B cell (primary cell): ENCODE data around the gene LEMD1. TPM values are rescaled to one million over a fixed set of nuclear protein-coding genes. Genes with fewer than 3 reads are reported as not detected.
A peak's percentile ranks its signal among the peaks of the same experiment; 100 is the strongest.

Experiments
- ATAC-seq: fragments of 200-7000 bp; cut with Tn5 transposase; one replicate; pipeline ENCODE4 v1.10.0; 2021; ENCODE audit warnings: low read depth, mild to moderate bottlenecking, moderate number of reproducible peaks, moderate library complexity
- CTCF ChIA-PET: fragments of 350-600 bp; sonication (Branson Sonifier 250); formaldehyde crosslinking; loops from one replicate; lab custom pipeline; 2021; ENCODE audit warnings: antibody characterized with exemption, inconsistent platforms; lab: Charles Lee
- POLR2A ChIA-PET: fragments of 350-600 bp; sonication (Branson Sonifier 250); formaldehyde crosslinking; loops from one replicate; lab custom pipeline; 2021; ENCODE audit warnings: antibody characterized with exemption; lab: Charles Lee
- DNase-seq: peaks from one replicate; pipeline ENCODE4 v3.0.0; 2013
- H2AFZ ChIP-seq: 2 replicates; pipeline ENCODE4 v1.6.1; 2012; ENCODE audit warnings: mild to moderate bottlenecking, low read depth, low read length; ENCODE audit not compliant: insufficient read depth, poor library complexity, severe bottlenecking
- H3K27ac ChIP-seq, 2 donors: 1 replicate in 1 of 2; 2 replicates in 1 of 2; pipeline ENCODE4 v1.5.1; 2012 to 2013; ENCODE audit warnings: low read length in 2 of 2, mild to moderate bottlenecking in 2 of 2, moderate library complexity in 1 of 2
- H3K27me3 ChIP-seq, 4 experiments: fragments of 200-600 bp in 1 of 4; sonication (generic) in 1 of 4; replicated peaks in 1 of 4; 1 replicate in 2 of 4; 2 replicates in 2 of 4; pipeline versions ENCODE4 v1.6.1 to v1.7.0; 2013 to 2016; ENCODE audit warnings: low read length in 3 of 4, mild to moderate bottlenecking in 2 of 4, mixed read lengths in 1 of 4, moderate library complexity in 1 of 4; ENCODE audit not compliant: insufficient read depth in 4 of 4, control insufficient read depth in 3 of 4; ENCODE audit errors: control extremely low read depth in 1 of 4
- H3K36me3 ChIP-seq, 2 experiments: replicated peaks in 1 of 2; 1 replicate in 1 of 2; 2 replicates in 1 of 2; pipeline versions ENCODE4 v1.6.1 to v1.7.1; 2013; ENCODE audit warnings: low read length in 1 of 2; ENCODE audit not compliant: insufficient read depth in 2 of 2, control insufficient read depth in 1 of 2; ENCODE audit errors: control extremely low read depth in 1 of 2, extremely low read depth in 1 of 2
- H3K4me1 ChIP-seq, 2 donors: fragments of 200-600 bp in 1 of 2; sonication (generic) in 1 of 2; 1 replicate in 1 of 2; 2 replicates in 1 of 2; pipeline versions ENCODE4 v1.5.1 to v1.6.1; 2013 to 2017; ENCODE audit warnings: low read length in 2 of 2; ENCODE audit not compliant: control insufficient read depth in 2 of 2, insufficient read depth in 2 of 2
- H3K4me2 ChIP-seq: replicated peaks from 2 replicates; pipeline ENCODE3; 2012; ENCODE audit warnings: mild to moderate bottlenecking, low read depth, low read length; ENCODE audit not compliant: poor library complexity, severe bottlenecking
- H3K4me3 ChIP-seq, 5 experiments: fragments of 200-600 bp in 1 of 5; sonication (generic) in 1 of 5; 1 replicate in 3 of 5; 2 replicates in 2 of 5; pipeline versions ENCODE4 v1.5.1 to v1.7.0; 2011 to 2016; ENCODE audit warnings: low read length in 4 of 5, mild to moderate bottlenecking in 4 of 5, low read depth in 2 of 5, control low read depth in 1 of 5, moderate library complexity in 1 of 5; ENCODE audit not compliant: insufficient read depth in 1 of 5; ENCODE audit errors: control extremely low read depth in 1 of 5, extremely low read depth in 1 of 5
- H3K79me2 ChIP-seq: fragments of 200-600 bp; sonication (generic); one replicate; pipeline ENCODE4 v1.6.0; 2016; ENCODE audit warnings: low read length; ENCODE audit not compliant: control insufficient read depth, insufficient read depth
- H3K9ac ChIP-seq: fragments of 200-600 bp; sonication (generic); 2 replicates; pipeline ENCODE4 v1.6.1; 2017; ENCODE audit warnings: mild to moderate bottlenecking, low read length, moderate library complexity
- H3K9me3 ChIP-seq, 3 donors: one replicate each; pipeline versions ENCODE4 v1.6.1 to v1.7.1; 2013; ENCODE audit warnings: low read length in 2 of 3; ENCODE audit not compliant: control insufficient read depth in 2 of 3, insufficient read depth in 1 of 3; ENCODE audit errors: control extremely low read depth in 1 of 3
- H4K20me1 ChIP-seq: 2 replicates; pipeline ENCODE4 v1.6.0; 2012; ENCODE audit warnings: mild to moderate bottlenecking, low read length; ENCODE audit not compliant: insufficient read depth, control insufficient read depth, poor library complexity, severe bottlenecking
- H3K27ac Mint-ChIP-seq: one replicate; pipeline ENCODE4 v1.8.0; 2021; ENCODE audit warnings: mixed read lengths
- H3K27me3 Mint-ChIP-seq: one replicate; pipeline ENCODE4 v1.8.0; 2021; ENCODE audit warnings: mixed read lengths
- H3K4me1 Mint-ChIP-seq: one replicate; pipeline ENCODE4 v1.8.0; 2021; ENCODE audit warnings: mixed read lengths
- H3K4me3 Mint-ChIP-seq: one replicate; pipeline ENCODE4 v1.8.0; 2021; ENCODE audit warnings: mixed read lengths
- H3K9me3 Mint-ChIP-seq: one replicate; pipeline ENCODE4 v1.8.0; 2022; ENCODE audit warnings: mixed read lengths; ENCODE audit not compliant: insufficient read depth
- CTCF ChIP-seq: fragments of 200-600 bp; IDR thresholded peaks from one replicate; pipeline ENCODE4 v1.8.0; 2022; ENCODE audit warnings: antibody characterized with exemption, mild to moderate bottlenecking
- EZH2 ChIP-seq: IDR thresholded peaks from 2 replicates; pipeline ENCODE4 v1.6.1; 2012; ENCODE audit warnings: borderline replicate concordance, low read depth, mild to moderate bottlenecking, moderate library complexity, low read length; ENCODE audit not compliant: insufficient read depth, poor library complexity, severe bottlenecking
- WGBS: methylation state at CpG from one replicate; pipeline ENCODE4 v1.1.5; 2013; ENCODE audit warnings: missing lambda C conversion rate; ENCODE audit not compliant: insufficient coverage; 5-methylcytosine and 5-hydroxymethylcytosine counted together
- intact Hi-C: fragments of 100-400 bp; cut with micrococcal nuclease; formaldehyde crosslinking; loops from one replicate; pipeline ENCODE4 v1.10.0; 2022
- polyA plus RNA-seq: library from polyadenylated mRNA; depleted of rRNA; stranded (reverse); fragments of >200 nt; gene quantifications from 2 replicates; pipeline ENCODE4 v1.2.3, GENCODE V29; 2012
- total RNA-seq, 2 donors: library from RNA; stranded (reverse); fragments of 120-200 nt in 1 of 2; gene quantifications; 1 replicate in 1 of 2; 2 replicates in 1 of 2; pipeline versions ENCODE4 v1.2.3 to v1.2.4, GENCODE V29; 2013 to 2022

Gene LEMD1
- total and polyA plus RNA-seq, 2 donors (not counting 1 experiment from before 2014, with no cell fraction given): 0.57 TPM; not detected in 1

- Mint-ChIP-seq H3K4me3 (no peak overlapping the region), H3K27me3 (peaks cover 8% of the 10 kb centered on the region), H3K27ac (no peak overlapping the region), H3K9me3 (no peaks in the 10 kb centered on the region), H3K4me1 (peaks cover 62% of the 10 kb centered on the region)
- peaks cover 51 to 58% of the 10 kb centered on the region in 2 donors for H3K4me1 ChIP-seq
- no peak overlapping the region for H3K27ac ChIP-seq
- H3K4me2 ChIP-seq: no peak overlapping the region
- peak; percentile 3 for DNase-seq
- no peak overlapping the region for H3K4me3 ChIP-seq
- H3K9ac ChIP-seq: no peak overlapping the region
- POLR2A ChIA-PET: no interaction called here
- peaks cover 0 to 20% (median 10%) of the 10 kb centered on the region in 4 experiments for H3K27me3 ChIP-seq
- H3K36me3 ChIP-seq: no peaks in the 10 kb centered on the region
- 85% methylated on average over 8 of the region's 10 CpGs for WGBS
- no peak overlapping the region for H2AFZ ChIP-seq
- H3K79me2 ChIP-seq: no peaks in the 10 kb centered on the region
- peaks cover 0 to 16% (median 0%) of the 10 kb centered on the region in 3 donors for H3K9me3 ChIP-seq
- intact Hi-C loops: no loop called here
- TF ChIP-seq CTCF: no peak
- CTCF ChIA-PET: interaction anchor here (0.7 to 5.1 kb wide), 6 partner anchors 7 to 177 kb away, joined by 4 to 63 read pairs (median 28); no protein-coding TSS in a partner anchor
- no peak for ATAC-seq
- H4K20me1 ChIP-seq: no peaks in the 10 kb centered on the region
Measured at GRCh38 chr1:205346956-205347574, 74.8 kb downstream of the LEMD1 start.

DNA sequence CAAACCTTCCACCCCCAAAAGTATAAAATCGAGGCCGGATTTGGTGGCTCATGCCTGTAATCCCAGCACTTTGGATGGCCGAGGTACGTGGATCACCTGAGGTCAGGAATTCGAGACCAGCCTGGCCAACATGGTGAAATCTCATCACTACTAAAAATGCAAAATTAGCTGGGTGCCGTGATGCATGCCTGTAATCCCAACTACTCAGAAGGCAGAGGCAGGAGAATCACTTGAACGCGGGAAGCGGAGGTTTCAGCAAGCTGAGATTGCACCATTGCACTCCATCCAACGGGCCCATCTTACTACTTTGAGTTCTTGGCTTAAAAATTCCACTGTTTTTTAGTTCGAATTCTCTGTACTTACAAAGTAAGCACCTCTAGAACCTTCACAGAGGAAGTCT lies 76.1 kb downstream of the LEMD1 start:
- Histone ChIP-seq H3K9ac (no peak overlapping the region), H4K20me1 (no peaks in the 10 kb centered on the region), H3K27ac (no peak overlapping the region), H3K4me2 (no peak overlapping the region), H3K36me3 (no peaks in the 10 kb centered on the region), H3K4me3 (no peak overlapping the region), H2AFZ (no peak overlapping the region), H3K4me1 (peaks cover 49 to 56% of the 10 kb centered on the region in 2 donors), H3K27me3 (peaks cover 0 to 20% (median 10%) of the 10 kb centered on the region in 4 experiments), H3K9me3 (peaks cover 0 to 16% (median 0%) of the 10 kb centered on the region in 3 donors), H3K79me2 (no peaks in the 10 kb centered on the region)
- DNase-seq: no peak
- ChIA-PET POLR2A (no interaction called here), CTCF (interaction anchor here (0.9 to 2.3 kb wide), 6 partner anchors 9 to 178 kb away, joined by 3 to 15 read pairs (median 4); no protein-coding TSS in a partner anchor)
- TF ChIP-seq EZH2 (no peak), CTCF (no peak)
- Mint-ChIP-seq H3K4me1 (peaks cover 59% of the 10 kb centered on the region), H3K27me3 (peaks cover 8% of the 10 kb centered on the region), H3K4me3 (no peak overlapping the region), H3K9me3 (no peaks in the 10 kb centered on the region), H3K27ac (no peak overlapping the region)
- intact Hi-C loops: no loop called here
- ATAC-seq: no peak
- WGBS: 86% methylated on average over 10 of the region's 11 CpGs
